GM12878 (cell line): ENCODE results near the gene TFB1M. TPM values are rescaled to one million over a fixed set of nuclear protein-coding genes. Genes with fewer than 3 reads are reported as not detected.

Experiments used
- ATAC-seq: fragments of 200-7000 bp; cut with Tn5 transposase; 3 replicates; pipeline ENCODE4 v1.9.1; 2020; ENCODE audit warnings: mild to moderate bottlenecking, moderate library complexity
- BruUV-seq: library from RNA; stranded (reverse); fragments of 400-500 nt; replicated peaks from 2 replicates; lab custom pipeline; 2021; lab: Mats Ljungman, UMichigan
- CTCF ChIA-PET: fragments of 300-600 bp; sonication (Branson Sonifier 250); formaldehyde crosslinking; extraction: SDS; loops from one replicate; lab custom pipeline; 2021; ENCODE audit warnings: inconsistent platforms; lab: Yijun Ruan, JAX
- POLR2A ChIA-PET: fragments of 350-600 bp; formaldehyde crosslinking; extraction: SDS; loops from one replicate; lab custom pipeline; 2021; ENCODE audit warnings: inconsistent platforms; lab: Charles Lee
- RAD21 ChIA-PET: fragments of 300-600 bp; sonication (Branson Sonifier 250); formaldehyde crosslinking; loops from one replicate; lab custom pipeline; 2023; ENCODE audit warnings: antibody characterized with exemption; ENCODE audit not compliant: unreplicated experiment; lab: Charles Lee
- SMC1A ChIA-PET: fragments of 300-600 bp; sonication (Branson Sonifier 250); formaldehyde crosslinking; loops from one replicate; lab custom pipeline; 2023; ENCODE audit not compliant: unreplicated experiment, uncharacterized antibody; lab: Charles Lee
- DNase-seq: peaks from one replicate; pipeline ENCODE4 v3.0.0-alpha.2; 2011; ENCODE audit warnings: low read depth, low spot score
- FAIRE-seq: peaks from 3 replicates; lab custom pipeline; 2011; peaks lifted over from hg19 to GRCh38; lab: Jason Lieb, UNC
- H2AFZ ChIP-seq: 2 replicates; pipeline ENCODE4 v1.6.0; 2011; ENCODE audit warnings: low read depth, low read length, control low read depth; ENCODE audit not compliant: control insufficient read depth
- H3K27ac ChIP-seq: 2 replicates; pipeline ENCODE4 v1.5.1; 2011; ENCODE audit warnings: control low read depth; ENCODE audit not compliant: control insufficient read depth, insufficient read depth
- H3K27me3 ChIP-seq, 2 experiments: replicated peaks in 1 of 2; 2 replicates each; pipeline versions ENCODE4 v1.6.0 to v1.6.1; 2011; ENCODE audit warnings: low read length in 1 of 2; ENCODE audit not compliant: control insufficient read depth in 2 of 2, insufficient read depth in 2 of 2
- H3K36me3 ChIP-seq, 2 experiments: 2 replicates each; pipeline ENCODE4 v1.5.1; 2011; ENCODE audit warnings: low read length in 1 of 2; ENCODE audit not compliant: control insufficient read depth in 2 of 2, insufficient read depth in 2 of 2
- H3K4me1 ChIP-seq: 2 replicates; pipeline ENCODE4 v1.6.1; 2011; ENCODE audit warnings: mild to moderate bottlenecking, low read length, moderate library complexity, mixed read lengths; ENCODE audit not compliant: control insufficient read depth, insufficient read depth
- H3K4me2 ChIP-seq: 2 replicates; pipeline ENCODE4 v1.6.0; 2011; ENCODE audit warnings: control low read depth; ENCODE audit not compliant: control insufficient read depth, insufficient read depth
- H3K4me3 ChIP-seq: fragments of 200-600 bp; sonication (generic); 2 replicates; pipeline ENCODE4 v1.5.1; 2016
- H3K79me2 ChIP-seq: 2 replicates; pipeline ENCODE4 v1.6.0; 2011; ENCODE audit warnings: low read length; ENCODE audit not compliant: control insufficient read depth, insufficient read depth
- H3K9ac ChIP-seq: 2 replicates; pipeline ENCODE4 v1.8.0; 2011; ENCODE audit warnings: low read length, control low read depth, mixed read lengths; ENCODE audit not compliant: control insufficient read depth, insufficient read depth
- H3K9me3 ChIP-seq: replicated peaks from 3 replicates; pipeline ENCODE4 v1.5.1; 2011; ENCODE audit warnings: mild to moderate bottlenecking, low read length; ENCODE audit not compliant: control insufficient read depth, insufficient read depth
- H4K20me1 ChIP-seq: 2 replicates; pipeline ENCODE4 v1.6.0; 2011; ENCODE audit not compliant: control insufficient read depth, insufficient read depth
- BRCA1 ChIP-seq: IDR thresholded peaks from 2 replicates; pipeline ENCODE4 v1.6.1; 2011; ENCODE audit warnings: low read depth, low read length, improper control_type of control experiment
- CREB1 ChIP-seq: IDR thresholded peaks from 2 replicates; pipeline ENCODE4 v1.6.1; 2012; ENCODE audit warnings: low read depth, mild to moderate bottlenecking, inconsistent platforms
- DPF2 ChIP-seq: fragments of 450-650 bp; IDR thresholded peaks from 2 replicates; pipeline ENCODE4 v1.6.1; 2017; ENCODE audit warnings: mild to moderate bottlenecking
- MTA2 ChIP-seq: fragments of 450-650 bp; IDR thresholded peaks from 2 replicates; pipeline ENCODE4 v1.6.1; 2016; ENCODE audit warnings: low read depth, mild to moderate bottlenecking, moderate library complexity
- MYC ChIP-seq: IDR thresholded peaks from 2 replicates; pipeline ENCODE4 v1.6.1; 2011; ENCODE audit warnings: mild to moderate bottlenecking, low read length, moderate library complexity, inconsistent platforms; ENCODE audit not compliant: insufficient read depth, insufficient replicate concordance, insufficient read length, severe bottlenecking
- PAX8 ChIP-seq: fragments of 450-650 bp; IDR thresholded peaks from 2 replicates; pipeline ENCODE4 v1.6.1; 2017; ENCODE audit warnings: mild to moderate bottlenecking, moderate library complexity
- PML ChIP-seq: IDR thresholded peaks from 2 replicates; pipeline ENCODE4 v1.6.1; 2012; ENCODE audit warnings: low read length, inconsistent platforms
- POLR2A ChIP-seq: IDR thresholded peaks from 2 replicates; pipeline ENCODE4 v1.6.1; 2011; ENCODE audit warnings: low read depth, mild to moderate bottlenecking, low read length
- RB1 ChIP-seq: fragments of 450-650 bp; formaldehyde crosslinking; IDR thresholded peaks from 2 replicates; pipeline ENCODE4 v1.6.1; 2017; ENCODE audit warnings: mild to moderate bottlenecking, borderline replicate concordance
- SIX5 ChIP-seq: IDR thresholded peaks from 2 replicates; pipeline ENCODE4 v1.6.1; 2011; ENCODE audit warnings: mild to moderate bottlenecking, low read depth, low read length, moderate library complexity; ENCODE audit not compliant: severe bottlenecking
- TARDBP ChIP-seq: IDR thresholded peaks from 2 replicates; pipeline ENCODE4 v1.6.1; 2016; ENCODE audit warnings: borderline replicate concordance
- WGBS: methylation state at CpG from one replicate; pipeline ENCODE4 v1.1.6; 2016; ENCODE audit warnings: low lambda C conversion rate; ENCODE audit not compliant: insufficient replicate concordance, insufficient coverage; ENCODE audit errors: missing lambda C conversion rate; 5-methylcytosine and 5-hydroxymethylcytosine counted together
- in situ Hi-C: fragments of 300-500 bp; cut with MboI; formaldehyde crosslinking; loops from 9 replicates; pipeline ENCODE4 v1.14.3; 2018; ENCODE audit warnings: mixed read lengths
- intact Hi-C: fragments of 100-400 bp; cut with micrococcal nuclease; formaldehyde crosslinking; loops from one replicate; pipeline ENCODE4 v1.14.2; 2022; ENCODE audit not compliant: unreplicated experiment
- polyA plus RNA-seq, 11 experiments: library from polyadenylated mRNA; depleted of rRNA in 4 of 11; unstranded in 6 of 11; stranded (reverse) in 5 of 11; fragments of >200 nt; fragmentation: Nextera tagmentation in 4 of 11; fragmentation: Illumina TruSeq in 1 of 11; extraction: Ambion mirVana in 4 of 11; extraction: Trizol in 1 of 11; gene quantifications; 1 replicate in 1 of 11; 2 replicates in 10 of 11; pipeline versions ENCODE4 v1.2.1 to v1.2.3, GENCODE V29; 2011 to 2016; ENCODE audit warnings: inconsistent platforms in 2 of 11, missing spikeins in 2 of 11, low read depth in 1 of 11
- total RNA-seq, 4 experiments: library from RNA; depleted of rRNA in 3 of 4; stranded (reverse); fragments of >200 nt in 3 of 4; fragmentation: Illumina TruSeq in 1 of 4; extraction: Trizol in 1 of 4; gene quantifications; 2 replicates each; pipeline versions ENCODE4 v1.2.1 to v1.2.3, GENCODE V29; 2013 to 2021
- TF ChIP-seq, protein P1 (sequence below): fragments of 450-650 bp; conservative IDR thresholded peaks from 2 replicates; pipeline ENCODE4 v1.6.1; 2017; ENCODE audit warnings: mild to moderate bottlenecking, moderate library complexity
- TF ChIP-seq, protein P2 (sequence below): IDR thresholded peaks from 2 replicates; pipeline ENCODE4 v1.6.1; 2012; ENCODE audit warnings: low read length, inconsistent platforms
- TF ChIP-seq, protein P3 (sequence below): fragments of 450-650 bp; IDR thresholded peaks from 2 replicates; pipeline ENCODE4 v1.6.1; 2016; ENCODE audit warnings: mild to moderate bottlenecking, moderate library complexity, borderline replicate concordance
- TF ChIP-seq, protein P4 (sequence below): fragments of 150-350 bp; IDR thresholded peaks from 2 replicates; pipeline ENCODE4 v1.6.1; 2016; ENCODE audit warnings: low read depth, low read length

Gene TFB1M
- total and polyA plus RNA-seq, 10 of the 15 experiments (the other 5 are each of a cell fraction or from before 2014, with no cell fraction given) = 29.9 to 117 (median 41.3) TPM

DNA sequence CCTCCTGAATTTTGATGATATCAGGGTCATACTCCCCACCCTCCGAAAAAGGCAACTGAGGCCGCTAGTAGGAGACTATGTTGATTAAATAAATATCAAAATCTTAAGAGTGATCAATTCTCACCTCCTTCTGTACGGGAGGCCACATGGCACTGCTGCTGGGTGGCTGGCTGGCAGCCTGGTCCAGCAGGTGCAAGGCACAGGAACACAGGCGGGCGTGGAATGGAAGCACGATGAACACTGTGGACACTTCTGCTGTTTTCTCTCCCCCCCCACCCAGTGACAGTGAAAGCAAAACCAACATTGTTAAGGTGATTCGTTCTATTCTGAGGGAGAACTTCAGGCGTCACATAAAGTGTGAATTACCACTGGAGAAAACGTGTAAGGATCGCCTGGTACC, 60.1 kb downstream of the TFB1M start:
- Histone ChIP-seq H3K4me1 (no peaks in the 10 kb centered on the region), H3K27me3 (no peaks in the 10 kb centered on the region), H3K9me3 (no peaks in the 10 kb centered on the region), H3K9ac (no peak overlapping the region), H3K36me3 (peaks cover 17 to 30% of the 10 kb centered on the region in 2 experiments), H3K79me2 (no peaks in the 10 kb centered on the region), H3K4me3 (no peak overlapping the region), H2AFZ (no peak overlapping the region), H3K27ac (no peak overlapping the region), H3K4me2 (no peak overlapping the region), H4K20me1 (no peaks in the 10 kb centered on the region)
- CTCF ChIA-PET = no interaction called here
- POLR2A ChIA-PET = no interaction called here
- no peak for ATAC-seq
- TF ChIP-seq BRCA1 (no peak), SIX5 (no peak), DPF2 (no peak), TARDBP (no peak), CREB1 (no peak), MYC (no peak), POLR2A (no peak), MTA2 (no peak), PML (no peak), RB1 (no peak), PAX8 (no peak)
- TF ChIP-seq, protein P1, sequence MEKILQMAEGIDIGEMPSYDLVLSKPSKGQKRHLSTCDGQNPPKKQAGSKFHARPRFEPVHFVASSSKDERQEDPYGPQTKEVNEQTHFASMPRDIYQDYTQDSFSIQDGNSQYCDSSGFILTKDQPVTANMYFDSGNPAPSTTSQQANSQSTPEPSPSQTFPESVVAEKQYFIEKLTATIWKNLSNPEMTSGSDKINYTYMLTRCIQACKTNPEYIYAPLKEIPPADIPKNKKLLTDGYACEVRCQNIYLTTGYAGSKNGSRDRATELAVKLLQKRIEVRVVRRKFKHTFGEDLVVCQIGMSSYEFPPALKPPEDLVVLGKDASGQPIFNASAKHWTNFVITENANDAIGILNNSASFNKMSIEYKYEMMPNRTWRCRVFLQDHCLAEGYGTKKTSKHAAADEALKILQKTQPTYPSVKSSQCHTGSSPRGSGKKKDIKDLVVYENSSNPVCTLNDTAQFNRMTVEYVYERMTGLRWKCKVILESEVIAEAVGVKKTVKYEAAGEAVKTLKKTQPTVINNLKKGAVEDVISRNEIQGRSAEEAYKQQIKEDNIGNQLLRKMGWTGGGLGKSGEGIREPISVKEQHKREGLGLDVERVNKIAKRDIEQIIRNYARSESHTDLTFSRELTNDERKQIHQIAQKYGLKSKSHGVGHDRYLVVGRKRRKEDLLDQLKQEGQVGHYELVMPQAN = no peak
- TF ChIP-seq, protein P2, sequence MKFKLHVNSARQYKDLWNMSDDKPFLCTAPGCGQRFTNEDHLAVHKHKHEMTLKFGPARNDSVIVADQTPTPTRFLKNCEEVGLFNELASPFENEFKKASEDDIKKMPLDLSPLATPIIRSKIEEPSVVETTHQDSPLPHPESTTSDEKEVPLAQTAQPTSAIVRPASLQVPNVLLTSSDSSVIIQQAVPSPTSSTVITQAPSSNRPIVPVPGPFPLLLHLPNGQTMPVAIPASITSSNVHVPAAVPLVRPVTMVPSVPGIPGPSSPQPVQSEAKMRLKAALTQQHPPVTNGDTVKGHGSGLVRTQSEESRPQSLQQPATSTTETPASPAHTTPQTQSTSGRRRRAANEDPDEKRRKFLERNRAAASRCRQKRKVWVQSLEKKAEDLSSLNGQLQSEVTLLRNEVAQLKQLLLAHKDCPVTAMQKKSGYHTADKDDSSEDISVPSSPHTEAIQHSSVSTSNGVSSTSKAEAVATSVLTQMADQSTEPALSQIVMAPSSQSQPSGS = no peak
- TF ChIP-seq, protein P3, sequence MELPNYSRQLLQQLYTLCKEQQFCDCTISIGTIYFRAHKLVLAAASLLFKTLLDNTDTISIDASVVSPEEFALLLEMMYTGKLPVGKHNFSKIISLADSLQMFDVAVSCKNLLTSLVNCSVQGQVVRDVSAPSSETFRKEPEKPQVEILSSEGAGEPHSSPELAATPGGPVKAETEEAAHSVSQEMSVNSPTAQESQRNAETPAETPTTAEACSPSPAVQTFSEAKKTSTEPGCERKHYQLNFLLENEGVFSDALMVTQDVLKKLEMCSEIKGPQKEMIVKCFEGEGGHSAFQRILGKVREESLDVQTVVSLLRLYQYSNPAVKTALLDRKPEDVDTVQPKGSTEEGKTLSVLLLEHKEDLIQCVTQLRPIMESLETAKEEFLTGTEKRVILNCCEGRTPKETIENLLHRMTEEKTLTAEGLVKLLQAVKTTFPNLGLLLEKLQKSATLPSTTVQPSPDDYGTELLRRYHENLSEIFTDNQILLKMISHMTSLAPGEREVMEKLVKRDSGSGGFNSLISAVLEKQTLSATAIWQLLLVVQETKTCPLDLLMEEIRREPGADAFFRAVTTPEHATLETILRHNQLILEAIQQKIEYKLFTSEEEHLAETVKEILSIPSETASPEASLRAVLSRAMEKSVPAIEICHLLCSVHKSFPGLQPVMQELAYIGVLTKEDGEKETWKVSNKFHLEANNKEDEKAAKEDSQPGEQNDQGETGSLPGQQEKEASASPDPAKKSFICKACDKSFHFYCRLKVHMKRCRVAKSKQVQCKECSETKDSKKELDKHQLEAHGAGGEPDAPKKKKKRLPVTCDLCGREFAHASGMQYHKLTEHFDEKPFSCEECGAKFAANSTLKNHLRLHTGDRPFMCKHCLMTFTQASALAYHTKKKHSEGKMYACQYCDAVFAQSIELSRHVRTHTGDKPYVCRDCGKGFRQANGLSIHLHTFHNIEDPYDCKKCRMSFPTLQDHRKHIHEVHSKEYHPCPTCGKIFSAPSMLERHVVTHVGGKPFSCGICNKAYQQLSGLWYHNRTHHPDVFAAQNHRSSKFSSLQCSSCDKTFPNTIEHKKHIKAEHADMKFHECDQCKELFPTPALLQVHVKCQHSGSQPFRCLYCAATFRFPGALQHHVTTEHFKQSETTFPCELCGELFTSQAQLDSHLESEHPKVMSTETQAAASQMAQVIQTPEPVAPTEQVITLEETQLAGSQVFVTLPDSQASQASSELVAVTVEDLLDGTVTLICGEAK = no peak
- TF ChIP-seq, protein P4, sequence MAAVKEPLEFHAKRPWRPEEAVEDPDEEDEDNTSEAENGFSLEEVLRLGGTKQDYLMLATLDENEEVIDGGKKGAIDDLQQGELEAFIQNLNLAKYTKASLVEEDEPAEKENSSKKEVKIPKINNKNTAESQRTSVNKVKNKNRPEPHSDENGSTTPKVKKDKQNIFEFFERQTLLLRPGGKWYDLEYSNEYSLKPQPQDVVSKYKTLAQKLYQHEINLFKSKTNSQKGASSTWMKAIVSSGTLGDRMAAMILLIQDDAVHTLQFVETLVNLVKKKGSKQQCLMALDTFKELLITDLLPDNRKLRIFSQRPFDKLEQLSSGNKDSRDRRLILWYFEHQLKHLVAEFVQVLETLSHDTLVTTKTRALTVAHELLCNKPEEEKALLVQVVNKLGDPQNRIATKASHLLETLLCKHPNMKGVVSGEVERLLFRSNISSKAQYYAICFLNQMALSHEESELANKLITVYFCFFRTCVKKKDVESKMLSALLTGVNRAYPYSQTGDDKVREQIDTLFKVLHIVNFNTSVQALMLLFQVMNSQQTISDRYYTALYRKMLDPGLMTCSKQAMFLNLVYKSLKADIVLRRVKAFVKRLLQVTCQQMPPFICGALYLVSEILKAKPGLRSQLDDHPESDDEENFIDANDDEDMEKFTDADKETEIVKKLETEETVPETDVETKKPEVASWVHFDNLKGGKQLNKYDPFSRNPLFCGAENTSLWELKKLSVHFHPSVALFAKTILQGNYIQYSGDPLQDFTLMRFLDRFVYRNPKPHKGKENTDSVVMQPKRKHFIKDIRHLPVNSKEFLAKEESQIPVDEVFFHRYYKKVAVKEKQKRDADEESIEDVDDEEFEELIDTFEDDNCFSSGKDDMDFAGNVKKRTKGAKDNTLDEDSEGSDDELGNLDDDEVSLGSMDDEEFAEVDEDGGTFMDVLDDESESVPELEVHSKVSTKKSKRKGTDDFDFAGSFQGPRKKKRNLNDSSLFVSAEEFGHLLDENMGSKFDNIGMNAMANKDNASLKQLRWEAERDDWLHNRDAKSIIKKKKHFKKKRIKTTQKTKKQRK = no peak
- 97% methylated on average over 10 of the region's 10 CpGs for WGBS
- intact Hi-C loops (no loop called here), in situ Hi-C loops (loop anchor here (5.0 kb wide), 3 partner anchors 77 to 577 kb away; no protein-coding TSS in a partner anchor)
- SMC1A ChIA-PET = no interaction called here
- RAD21 ChIA-PET = no interaction called here
- DNase-seq = no peak
- no peak for FAIRE-seq
- no TSS peak for BruUV-seq
